Heart right ventricle (tissue), 16 donors: Measurements from ENCODE around the gene SPAG4. TPM values are rescaled to one million over a fixed set of nuclear protein-coding genes. Genes with fewer than 3 reads are reported as not detected.
A peak's percentile ranks its signal among the peaks of the same experiment; 100 is the strongest.

ENCODE experiments used
- ATAC-seq, 8 donors: fragments of 200-7000 bp; cut with Tn5 transposase; one replicate each; pipeline ENCODE4 v1.9.1; 2020; ENCODE audit warnings: mild to moderate bottlenecking in 8 of 8, moderate library complexity in 8 of 8, moderate number of reproducible peaks in 1 of 8
- DNase-seq, 2 donors: peaks; one replicate each; pipeline ENCODE4 v3.0.0-alpha.2; 2020
- H3K27ac ChIP-seq, 10 donors: fragments of 200-600 bp; sonication (generic) in 2 of 10; one replicate each; pipeline versions ENCODE4 v1.5.0 to v1.8.0; 2020 to 2022; ENCODE audit warnings: mild to moderate bottlenecking in 3 of 10
- H3K27me3 ChIP-seq, 7 donors: fragments of 200-600 bp; one replicate each; pipeline ENCODE4 v1.8.0; 2021 to 2022; ENCODE audit warnings: mild to moderate bottlenecking in 2 of 7
- H3K36me3 ChIP-seq, 9 donors: fragments of 200-600 bp; sonication (generic) in 1 of 9; one replicate each; pipeline versions ENCODE4 v1.5.0 to v1.8.0; 2020 to 2022; ENCODE audit warnings: mild to moderate bottlenecking in 2 of 9
- H3K4me1 ChIP-seq, 9 donors: fragments of 200-600 bp; sonication (generic) in 1 of 9; one replicate each; pipeline versions ENCODE4 v1.5.0 to v1.8.0; 2020 to 2022; ENCODE audit warnings: mild to moderate bottlenecking in 4 of 9
- H3K4me3 ChIP-seq, 10 donors: fragments of 200-600 bp; sonication (generic) in 2 of 10; one replicate each; pipeline versions ENCODE4 v1.5.0 to v1.8.0; 2020 to 2022; ENCODE audit warnings: mild to moderate bottlenecking in 7 of 10, moderate library complexity in 2 of 10
- H3K9me3 ChIP-seq, 11 donors: fragments of 200-600 bp in 10 of 11; sonication (generic) in 2 of 11; one replicate each; pipeline versions ENCODE4 v1.5.0 to v1.8.0; 2013 to 2022; ENCODE audit warnings: mild to moderate bottlenecking in 2 of 11, control low read depth in 1 of 11, moderate library complexity in 1 of 11
- WGBS, 2 donors: extraction: QIAGEN DNeasy Blood & Tissue Kit; methylation state at CpG; one replicate each; pipeline ENCODE4 v1.1.7; 2013; ENCODE audit warnings: inconsistent platforms in 1 of 2; 5-methylcytosine and 5-hydroxymethylcytosine counted together
- intact Hi-C, 10 donors: fragments of 100-400 bp; cut with DNase I; formaldehyde crosslinking; loops; one replicate each; pipeline versions ENCODE4 v1.11.1 to v1.14.2; 2022
- polyA plus RNA-seq, 2 donors: library from polyadenylated mRNA; stranded (reverse); fragments of 200-250 nt; gene quantifications; one replicate each; pipeline ENCODE4 v1.2.3, GENCODE V29; 2013
- total RNA-seq, 10 donors: library from RNA; stranded (reverse); fragmentation: NEBNext Ultra II Directional in 3 of 10; extraction: Animal tissue kit (Norgen Biotek cat#: 25700) in 3 of 10; gene quantifications; one replicate each; pipeline versions ENCODE4 v1.2.1 to v1.2.4, GENCODE V29; 2021 to 2023
- TF ChIP-seq, protein P1 (sequence below), 9 donors: fragments of 200-600 bp; sonication (generic) in 2 of 9; IDR thresholded peaks; one replicate each; pipeline versions ENCODE4 v1.5.0 to v1.8.0; 2021 to 2022; ENCODE audit warnings: antibody characterized with exemption in 9 of 9, mild to moderate bottlenecking in 5 of 9, moderate library complexity in 1 of 9
- donor health status: Arrhythmogenic right ventricular cardiomyopathy.
- donor health status: ischemic (EF 13 %, LVEDD 7.1; RV severe dilation, severe dysfunction).
- donor health status: healthy with polysubstance abuse.
- donor health status: DM: no; HTN: yes; CAD: no.
- donor health status: DM: no; HTN: no; CAD: no.
- donor health status: ischemic (EF 25% LVEDD 6.9; RV normal size, moderate dysfunction).
- donor health status: ischemic (EF 25% LVEDD 5.7; RV mildly dilated, moderate dysfunction).
- donor health status: healthy.
- donor health status: DM: yes; HTN: yes; CAD: no.
- donor health status: Ischemic cardiomyopathy.
- donor health status: ischemic (EF 35%, LVEDD 5.7; RV mildly dilated, moderate dysfunction).
- donor health status: nonischemic (EF 11% LVEDD 7.7; RV severe dilation, severe dysfunction).
- donor health status: DM: yes; HTN: yes; CAD: no.
- donor health status: PGD.
- donor health status: ischemic (EF 29% LVEDD 5.4; RV normal size, mild dysfunction).
- donor health status: nonischemic (EF 23%, LVEDD 6.1; RV moderate dilation, normal function).

The SPAG4 gene
- total and polyA plus RNA-seq, 12 donors: 2.7 to 11.7 (median 4.3) TPM

DNA sequence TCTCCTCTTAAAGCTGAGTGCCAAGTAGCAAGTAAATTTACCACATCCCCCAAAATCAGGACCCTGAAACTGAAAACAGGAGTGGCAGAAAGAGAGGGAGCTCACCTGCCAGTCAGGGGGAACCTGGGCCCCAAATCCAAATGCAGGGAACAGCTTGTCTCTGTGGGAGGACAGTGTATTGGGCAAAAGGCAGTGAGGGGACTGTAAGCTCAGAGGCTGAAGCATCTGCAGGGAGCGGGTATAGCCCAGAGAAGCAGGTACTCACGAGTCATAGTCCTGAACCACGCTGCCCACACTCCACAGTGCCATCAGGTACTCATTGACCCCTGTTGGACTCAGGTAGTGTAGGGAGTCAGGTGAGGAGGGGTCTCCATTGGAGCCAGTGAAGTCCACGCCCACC is 15.0 kb downstream of the SPAG4 start:
- 93 to 97% methylated on average over 4 of the region's 4 CpGs for WGBS, 2 donors
- TF ChIP-seq, protein P1, sequence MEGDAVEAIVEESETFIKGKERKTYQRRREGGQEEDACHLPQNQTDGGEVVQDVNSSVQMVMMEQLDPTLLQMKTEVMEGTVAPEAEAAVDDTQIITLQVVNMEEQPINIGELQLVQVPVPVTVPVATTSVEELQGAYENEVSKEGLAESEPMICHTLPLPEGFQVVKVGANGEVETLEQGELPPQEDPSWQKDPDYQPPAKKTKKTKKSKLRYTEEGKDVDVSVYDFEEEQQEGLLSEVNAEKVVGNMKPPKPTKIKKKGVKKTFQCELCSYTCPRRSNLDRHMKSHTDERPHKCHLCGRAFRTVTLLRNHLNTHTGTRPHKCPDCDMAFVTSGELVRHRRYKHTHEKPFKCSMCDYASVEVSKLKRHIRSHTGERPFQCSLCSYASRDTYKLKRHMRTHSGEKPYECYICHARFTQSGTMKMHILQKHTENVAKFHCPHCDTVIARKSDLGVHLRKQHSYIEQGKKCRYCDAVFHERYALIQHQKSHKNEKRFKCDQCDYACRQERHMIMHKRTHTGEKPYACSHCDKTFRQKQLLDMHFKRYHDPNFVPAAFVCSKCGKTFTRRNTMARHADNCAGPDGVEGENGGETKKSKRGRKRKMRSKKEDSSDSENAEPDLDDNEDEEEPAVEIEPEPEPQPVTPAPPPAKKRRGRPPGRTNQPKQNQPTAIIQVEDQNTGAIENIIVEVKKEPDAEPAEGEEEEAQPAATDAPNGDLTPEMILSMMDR (IDR thresholded peaks at IDR 0.05): no peak
- DNase-seq: no peak
- peaks cover 0 to 8% (median 6%) of the 10 kb centered on the region in 9 donors for H3K4me1 ChIP-seq
- no peaks in the 10 kb centered on the region for H3K27me3 ChIP-seq
- no peaks in the 10 kb centered on the region for H3K9me3 ChIP-seq
- H3K4me3 ChIP-seq: no peak overlapping the region
- intact Hi-C loops: no loop called here
- no peak overlapping the region for H3K27ac ChIP-seq
- ATAC-seq: no peak
- H3K36me3 ChIP-seq: peaks cover 0 to 77% (median 47%) of the 10 kb centered on the region in 9 donors

DNA sequence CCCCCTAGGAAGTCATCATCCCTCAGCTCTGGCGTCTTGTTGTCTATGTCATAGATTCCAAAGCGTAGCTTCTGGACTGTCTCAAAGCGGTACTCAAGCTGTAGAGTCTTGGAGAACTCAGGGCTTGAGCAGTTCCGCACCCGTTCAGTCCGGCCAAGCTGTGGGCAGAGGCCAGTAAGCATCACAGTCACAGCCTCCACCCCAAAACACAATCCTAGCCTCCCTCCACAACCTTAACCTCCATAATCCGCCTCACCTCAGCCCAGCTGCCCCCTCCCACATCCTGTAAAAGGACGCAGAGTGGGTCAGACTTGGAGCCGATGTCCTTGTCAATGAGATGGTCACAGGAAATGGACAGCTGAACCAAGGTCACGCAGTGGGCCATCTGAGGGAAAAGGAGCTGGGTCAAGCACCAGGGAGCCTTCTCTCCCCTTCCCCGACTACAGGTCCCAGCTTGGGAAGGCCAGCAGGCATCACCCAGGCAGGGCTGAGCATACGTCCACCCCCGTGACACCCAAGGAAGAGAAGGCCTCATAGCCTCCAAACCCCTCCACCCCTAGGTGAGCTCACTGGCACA is 17.0 kb downstream of the SPAG4 start:
- Histone ChIP-seq H3K4me1 (peaks cover 3 to 27% (median 17%) of the 10 kb centered on the region in 9 donors), H3K27me3 (no peaks in the 10 kb centered on the region), H3K4me3 (no peak overlapping the region), H3K9me3 (no peaks in the 10 kb centered on the region), H3K27ac (no peak overlapping the region), H3K36me3 (peaks cover 0 to 57% (median 30%) of the 10 kb centered on the region in 9 donors)
- DNase-seq (no peak), ATAC-seq (peak in 1 of 8 donors; percentile 12)
- TF ChIP-seq, protein P1 (IDR thresholded peaks at IDR 0.05): no peak
- intact Hi-C loops: no loop called here
- 93 to 94% methylated on average over 13 of the region's 13 CpGs for WGBS, 2 donors

DNA sequence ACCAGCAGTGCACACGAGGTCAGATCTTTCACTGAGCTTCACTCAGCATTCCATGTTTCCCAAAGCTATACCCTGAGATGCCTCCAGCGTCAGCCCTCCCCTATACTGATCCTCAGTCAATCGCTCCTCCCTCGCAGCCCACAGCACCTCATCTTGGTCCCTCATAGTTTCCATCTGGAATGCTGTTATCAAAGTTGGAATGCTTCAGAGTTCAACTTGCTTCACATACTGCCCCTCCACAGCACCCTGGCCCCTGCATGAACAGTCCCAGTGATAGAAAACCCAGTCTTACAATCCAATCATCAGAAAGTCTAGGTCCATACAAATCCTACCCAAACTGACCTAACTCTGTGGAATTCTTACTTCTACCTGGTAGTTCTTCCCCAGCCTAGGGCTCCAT is 20.0 kb downstream of the SPAG4 start:
- H3K4me1 ChIP-seq: peaks cover 3 to 43% (median 21%) of the 10 kb centered on the region in 9 donors
- WGBS, 2 donors: 32 to 45% methylated on average over 4 of the region's 4 CpGs
- DNase-seq: no peak
- intact Hi-C loops: no loop called here
- peak in 6 of 8 donors; percentile 17 to 58 (median 37) for ATAC-seq
- no peak overlapping the region for H3K27ac ChIP-seq
- TF ChIP-seq, protein P1 (IDR thresholded peaks at IDR 0.05): no peak
- no peaks in the 10 kb centered on the region for H3K27me3 ChIP-seq
- H3K4me3 ChIP-seq: no peak overlapping the region
- no peaks in the 10 kb centered on the region for H3K9me3 ChIP-seq
- H3K36me3 ChIP-seq: peaks cover 0 to 27% (median 10%) of the 10 kb centered on the region in 9 donors

DNA sequence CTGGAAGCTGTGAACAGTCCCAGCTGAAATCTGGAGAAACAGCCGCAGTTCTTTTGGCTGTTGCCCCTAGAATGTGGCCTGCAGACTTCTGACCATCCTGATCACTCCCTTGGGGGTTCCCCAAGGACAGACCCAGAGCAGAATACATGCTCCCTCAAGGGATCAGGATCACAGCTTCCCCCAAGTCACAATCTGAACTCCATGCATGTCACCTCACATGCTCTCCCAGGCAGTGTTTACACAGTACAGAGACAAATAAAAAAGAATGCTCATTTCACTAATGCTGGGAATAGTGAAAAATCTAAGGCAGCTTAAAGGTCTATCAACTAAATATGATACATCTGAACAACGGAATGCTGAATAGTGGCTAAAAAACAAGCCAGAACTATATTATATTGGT is 20.5 kb downstream of the SPAG4 start:
- ATAC-seq: peak in 4 of 8 donors; percentile 19 to 61 (median 48)
- no peak for DNase-seq
- Histone ChIP-seq H3K4me1 (peaks cover 3 to 43% (median 21%) of the 10 kb centered on the region in 9 donors), H3K9me3 (no peaks in the 10 kb centered on the region), H3K4me3 (no peak overlapping the region), H3K36me3 (peaks cover 0 to 23% (median 6%) of the 10 kb centered on the region in 9 donors), H3K27me3 (no peaks in the 10 kb centered on the region), H3K27ac (no peak overlapping the region)
- TF ChIP-seq, protein P1 (IDR thresholded peaks at IDR 0.05): no peak
- 56 to 64% methylated on average over 2 of the region's 2 CpGs for WGBS, 2 donors
- intact Hi-C loops: no loop called here
